Neural progenitor cell (in vitro differentiated cells): ENCODE measurements around the gene THRAP3.

Experiments used
- CTCF ChIP-seq: fragments of 200-600 bp; sonication (generic); IDR thresholded peaks from 2 replicates; pipeline ENCODE4 v1.5.1; 2017; ENCODE audit warnings: antibody characterized with exemption, mild to moderate bottlenecking
- EZH2 ChIP-seq: fragments of 200-600 bp; sonication (generic); IDR thresholded peaks from 2 replicates; pipeline ENCODE4 v1.6.1; 2017; ENCODE audit warnings: antibody characterized with exemption, mild to moderate bottlenecking, moderate library complexity

GRCh38 chr1:36268981-36269380, 44.7 kb downstream of the THRAP3 start:
- TF ChIP-seq CTCF: no peak
- TF ChIP-seq EZH2: no peak
